Ascending aorta (tissue), 2 donors: ENCODE data around the gene ADAM19. TPM values are rescaled to one million over a fixed set of nuclear protein-coding genes. Genes with fewer than 3 reads are reported as not detected.

Source experiments
- DNase-seq, 2 donors: peaks; one replicate each; pipeline ENCODE4 v3.0.0-alpha.2; 2019; ENCODE audit warnings: low spot score in 2 of 2
- H3K27ac ChIP-seq, 2 donors: fragments of 200-600 bp; sonication (generic); one replicate each; pipeline ENCODE4 v1.5.1; 2016 to 2017; ENCODE audit warnings: mild to moderate bottlenecking in 1 of 2
- H3K27me3 ChIP-seq: fragments of 200-600 bp; sonication (generic); one replicate; pipeline ENCODE4 v1.5.1; 2017
- H3K36me3 ChIP-seq, 2 donors: fragments of 200-600 bp; sonication (generic); one replicate each; pipeline ENCODE4 v1.5.1; 2016
- H3K4me1 ChIP-seq, 2 donors: fragments of 200-600 bp; sonication (generic); one replicate each; pipeline ENCODE4 v1.5.1; 2016 to 2017; ENCODE audit warnings: mild to moderate bottlenecking in 1 of 2
- H3K4me3 ChIP-seq, 2 donors: fragments of 200-600 bp; sonication (generic); one replicate each; pipeline ENCODE4 v1.5.1; 2016 to 2017; ENCODE audit warnings: mild to moderate bottlenecking in 1 of 2
- H3K9me3 ChIP-seq, 2 donors: fragments of 200-600 bp; sonication (generic); one replicate each; pipeline ENCODE4 v1.5.1; 2016
- CTCF ChIP-seq, 3 experiments: fragments of 200-600 bp in 2 of 3; fragments of 450-650 bp in 1 of 3; sonication (generic) in 2 of 3; IDR thresholded peaks; one replicate each; pipeline ENCODE4 v1.5.1; 2016 to 2019; ENCODE audit warnings: antibody characterized with exemption in 3 of 3, mild to moderate bottlenecking in 1 of 3, moderate library complexity in 1 of 3
- intact Hi-C: fragments of 100-400 bp; cut with DNase I; formaldehyde crosslinking; loops from one replicate; pipeline ENCODE4 v1.15.1; 2023
- total RNA-seq: library from RNA; depleted of rRNA; stranded (reverse); fragments of >200 nt; gene quantifications from one replicate; pipeline ENCODE4 v1.1.0, GENCODE V29; 2016

ADAM19 gene
- total RNA-seq, 1 donor from 2014 or later = 11.7 TPM

- intact Hi-C loops = no loop called here
- DNase-seq = no peak
- H3K9me3 ChIP-seq = no peaks in the 10 kb centered on the region
- H3K4me1 ChIP-seq = peaks cover 10 to 22% of the 10 kb centered on the region in 2 donors
- no peaks in the 10 kb centered on the region for H3K27me3 ChIP-seq
- TF ChIP-seq CTCF (IDR thresholded peaks at IDR 0.05) = no peak
- H3K27ac ChIP-seq = peak overlapping the region; percentile 13 to 20
- H3K36me3 ChIP-seq = no peaks in the 10 kb centered on the region
- H3K4me3 ChIP-seq = no peak overlapping the region
Measured at GRCh38 chr5:157571357-157571827, 4.2 kb downstream of the ADAM19 start.

GRCh38 chr5:157570531-157571200, 4.9 kb downstream of the ADAM19 start:
- H3K36me3 ChIP-seq = no peaks in the 10 kb centered on the region
- intact Hi-C loops = no loop called here
- H3K9me3 ChIP-seq = no peaks in the 10 kb centered on the region
- H3K27ac ChIP-seq = peak overlapping the region in 1 of 2 donors; percentile 20
- H3K4me3 ChIP-seq = no peak overlapping the region
- no peak for TF ChIP-seq CTCF (IDR thresholded peaks at IDR 0.05)
- H3K27me3 ChIP-seq = no peaks in the 10 kb centered on the region
- no peak for DNase-seq
- H3K4me1 ChIP-seq = peaks cover 10 to 22% of the 10 kb centered on the region in 2 donors

- intact Hi-C loops = no loop called here
- no peaks in the 10 kb centered on the region for H3K27me3 ChIP-seq
- no peaks in the 10 kb centered on the region for H3K36me3 ChIP-seq
- TF ChIP-seq CTCF (IDR thresholded peaks at IDR 0.05) = no peak
- peaks cover 0 to 19% of the 10 kb centered on the region in 2 donors for H3K4me1 ChIP-seq
- no peak for DNase-seq
- no peak overlapping the region for H3K4me3 ChIP-seq
- H3K9me3 ChIP-seq = no peaks in the 10 kb centered on the region
- no peak overlapping the region for H3K27ac ChIP-seq
Measured at GRCh38 chr5:157568720-157569119, 6.9 kb downstream of the ADAM19 start.

- Histone ChIP-seq H3K4me1 (peaks cover 0 to 20% of the 10 kb centered on the region in 2 donors), H3K27me3 (no peaks in the 10 kb centered on the region), H3K36me3 (no peaks in the 10 kb centered on the region), H3K9me3 (no peaks in the 10 kb centered on the region), H3K4me3 (no peak overlapping the region), H3K27ac (no peak overlapping the region)
- no peak for DNase-seq
- intact Hi-C loops = no loop called here
- TF ChIP-seq CTCF (IDR thresholded peaks at IDR 0.05) = no peak
Measured at GRCh38 chr5:157568222-157568621, 7.4 kb downstream of the ADAM19 start.

GRCh38 chr5:157566902-157567489, 8.6 kb downstream of the ADAM19 start:
- intact Hi-C loops = no loop called here
- Histone ChIP-seq H3K9me3 (no peaks in the 10 kb centered on the region), H3K27ac (no peak overlapping the region), H3K4me3 (no peak overlapping the region), H3K27me3 (no peaks in the 10 kb centered on the region), H3K4me1 (peaks cover 6 to 28% of the 10 kb centered on the region in 2 donors), H3K36me3 (no peaks in the 10 kb centered on the region)
- no peak for DNase-seq
- no peak for TF ChIP-seq CTCF (IDR thresholded peaks at IDR 0.05)
